Fibroblast of lung (primary cell): ENCODE data around the gene SCMH1. TPM values are rescaled to one million over a fixed set of nuclear protein-coding genes. Genes with fewer than 3 reads are reported as not detected.

Experiments used
- DNase-seq, 2 donors: peaks; one replicate each; pipeline versions ENCODE4 v3.0.0 to v3.0.0-alpha.2; 2010; ENCODE audit warnings: low read depth in 2 of 2
- H2AFZ ChIP-seq: 2 replicates; pipeline ENCODE4 v1.5.1; 2012; ENCODE audit warnings: low read length, control low read depth, inconsistent platforms
- H3K27ac ChIP-seq: 2 replicates; pipeline ENCODE4 v1.5.1; 2011; ENCODE audit warnings: low read length, control low read depth; ENCODE audit not compliant: insufficient read depth
- H3K27me3 ChIP-seq: 2 replicates; pipeline ENCODE4 v1.5.1; 2011; ENCODE audit warnings: mild to moderate bottlenecking, low read length; ENCODE audit not compliant: control insufficient read depth, insufficient read depth
- H3K36me3 ChIP-seq: 2 replicates; pipeline ENCODE4 v1.5.1; 2011; ENCODE audit warnings: low read length; ENCODE audit not compliant: control insufficient read depth, insufficient read depth
- H3K4me1 ChIP-seq: 2 replicates; pipeline ENCODE4 v1.5.1; 2011; ENCODE audit warnings: low read length; ENCODE audit not compliant: control insufficient read depth, insufficient read depth; ENCODE audit errors: extremely low read depth
- H3K4me2 ChIP-seq: 2 replicates; pipeline ENCODE4 v1.5.1; 2011; ENCODE audit warnings: low read length, control low read depth; ENCODE audit not compliant: insufficient read depth; ENCODE audit errors: extremely low read depth
- H3K4me3 ChIP-seq, 4 experiments: fragments of 200-600 bp in 1 of 4; sonication (generic) in 1 of 4; replicated peaks in 1 of 4; 2 replicates each; pipeline ENCODE4 v1.5.1; 2011 to 2016; ENCODE audit warnings: low read length in 4 of 4, low read depth in 3 of 4, mild to moderate bottlenecking in 3 of 4, control low read depth in 2 of 4, inconsistent platforms in 1 of 4, mixed read lengths in 1 of 4; ENCODE audit not compliant: insufficient read depth in 1 of 4; ENCODE audit errors: control extremely low read depth in 1 of 4
- H3K79me2 ChIP-seq: 2 replicates; pipeline ENCODE4 v1.5.1; 2012; ENCODE audit warnings: mild to moderate bottlenecking, low read length, inconsistent platforms; ENCODE audit not compliant: control insufficient read depth, insufficient read depth
- H3K9ac ChIP-seq: 2 replicates; pipeline ENCODE4 v1.5.1; 2011; ENCODE audit warnings: mild to moderate bottlenecking, low read length, control low read depth; ENCODE audit not compliant: insufficient read depth
- H3K9me3 ChIP-seq: 2 replicates; pipeline ENCODE4 v1.5.1; 2012; ENCODE audit warnings: low read depth, low read length; ENCODE audit not compliant: control insufficient read depth, insufficient read depth
- H4K20me1 ChIP-seq: 2 replicates; pipeline ENCODE4 v1.5.1; 2011; ENCODE audit warnings: low read length; ENCODE audit not compliant: control insufficient read depth, insufficient read depth; ENCODE audit errors: extremely low read depth
- CTCF ChIP-seq, 2 donors: IDR thresholded peaks in 1 of 2; conservative IDR thresholded peaks in 1 of 2; 1 replicate in 1 of 2; 2 replicates in 1 of 2; pipeline ENCODE4 v1.5.1; 2011 to 2012; ENCODE audit warnings: low read length in 2 of 2, control low read depth in 1 of 2, inconsistent platforms in 1 of 2, low read depth in 1 of 2, mild to moderate bottlenecking in 1 of 2
- EZH2 ChIP-seq: IDR thresholded peaks from 2 replicates; pipeline ENCODE4 v1.5.1; 2012; ENCODE audit warnings: low read length, control low read depth, mild to moderate bottlenecking; ENCODE audit errors: missing control alignments
- polyA plus RNA-seq, 2 donors: library from polyadenylated mRNA; depleted of rRNA in 1 of 2; stranded (reverse) in 1 of 2; unstranded in 1 of 2; fragments of >200 nt; gene quantifications; 2 replicates each; pipeline ENCODE4 v1.2.1, GENCODE V29; 2011 to 2012; ENCODE audit warnings: missing spikeins in 1 of 2
- total RNA-seq: library from RNA; depleted of rRNA; stranded (reverse); fragments of >200 nt; gene quantifications from 2 replicates; pipeline ENCODE4 v1.2.1, GENCODE V29; 2014

Gene SCMH1
- total and polyA plus RNA-seq, 2 donors (not counting 1 experiment from before 2014, with no cell fraction given): 20.8 to 24.8 TPM

- Histone ChIP-seq H3K27me3 (no peaks in the 10 kb centered on the region), H3K27ac (no peak overlapping the region)
Observed at GRCh38 chr1:41171266-41171874, 70.7 kb downstream of the SCMH1 start.

DNA sequence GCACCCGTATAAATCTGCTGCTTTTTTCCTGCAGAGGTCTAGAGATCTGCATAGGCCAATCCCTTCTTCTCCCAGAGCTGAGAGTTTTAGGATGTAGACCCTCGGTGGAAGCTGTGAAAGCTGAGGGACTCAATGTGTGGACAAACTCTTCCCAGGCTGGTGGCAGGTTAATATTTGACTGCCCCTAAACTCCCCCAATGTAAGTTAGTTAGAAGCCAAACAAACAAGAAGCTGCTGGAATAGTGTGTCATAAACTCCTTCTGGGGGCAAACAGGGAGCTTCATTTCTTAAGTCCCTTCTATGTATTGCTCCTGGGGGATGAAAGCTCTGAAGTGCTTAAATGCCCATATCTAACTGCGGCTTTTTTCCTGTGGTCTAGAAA is 72.3 kb downstream of the SCMH1 start:
- Histone ChIP-seq H2AFZ (no peak overlapping the region), H3K36me3 (no peaks in the 10 kb centered on the region), H3K27me3 (no peaks in the 10 kb centered on the region), H3K4me3 (no peak overlapping the region), H4K20me1 (no peaks in the 10 kb centered on the region), H3K4me1 (no peaks in the 10 kb centered on the region), H3K79me2 (no peaks in the 10 kb centered on the region), H3K9ac (no peak overlapping the region), H3K27ac (no peak overlapping the region), H3K4me2 (no peak overlapping the region), H3K9me3 (no peaks in the 10 kb centered on the region)
- TF ChIP-seq CTCF (conservative IDR thresholded peaks at IDR 0.05 in 1 of 2, IDR thresholded peaks at IDR 0.05 in 1 of 2; ENCODE audit: low read depth in 1 of 2, low read length in 2 of 2) (no peak), EZH2 (no peak)
- no peak for DNase-seq

More at GRCh38 chr1:41171266-41171874, 70.7 kb downstream of the SCMH1 start:
- Histone ChIP-seq H3K4me3 (no peak overlapping the region), H2AFZ (no peak overlapping the region), H3K4me2 (no peak overlapping the region), H3K36me3 (no peaks in the 10 kb centered on the region), H3K9me3 (no peaks in the 10 kb centered on the region), H4K20me1 (no peaks in the 10 kb centered on the region), H3K79me2 (no peaks in the 10 kb centered on the region), H3K4me1 (no peaks in the 10 kb centered on the region), H3K9ac (no peak overlapping the region)
- TF ChIP-seq EZH2 (no peak), CTCF (conservative IDR thresholded peaks at IDR 0.05 in 1 of 2, IDR thresholded peaks at IDR 0.05 in 1 of 2; ENCODE audit: low read depth in 1 of 2, low read length in 2 of 2) (no peak)
- no peak for DNase-seq

DNA sequence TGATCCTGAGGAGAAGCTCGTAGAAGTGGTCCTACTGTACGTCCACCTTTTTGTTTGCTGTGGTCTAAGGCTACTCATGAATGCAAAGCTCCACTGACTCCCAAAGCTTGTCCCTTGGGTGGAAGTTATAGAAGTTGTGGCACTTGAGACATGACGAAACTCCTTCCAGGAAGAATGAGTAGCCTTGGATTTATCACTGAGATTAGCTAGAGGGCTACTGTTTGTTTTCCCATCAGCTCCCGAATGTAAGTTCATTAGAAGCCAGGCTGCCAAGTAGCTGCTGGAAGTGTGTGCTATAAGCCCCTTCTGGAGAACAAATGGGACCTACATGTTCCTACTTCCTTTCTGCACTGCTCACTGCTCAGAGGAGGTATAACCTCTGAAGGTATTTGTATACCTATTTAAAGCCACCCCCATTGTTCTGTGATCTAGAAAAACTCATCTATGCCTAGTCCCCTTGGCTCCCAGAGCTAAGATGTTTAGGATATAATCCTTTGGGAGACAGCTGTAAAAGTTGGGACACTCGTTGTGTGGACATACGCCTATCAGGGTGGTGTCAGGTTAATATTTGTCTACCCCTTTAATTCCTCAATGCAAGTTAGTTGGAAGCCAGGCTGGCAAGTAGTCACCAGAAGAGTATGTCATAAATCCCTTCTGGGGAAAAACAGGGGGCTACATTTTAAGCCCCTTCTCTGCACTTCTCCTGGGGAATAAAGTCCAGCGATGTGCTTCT is 72.9 kb downstream of the SCMH1 start:
- Histone ChIP-seq H3K79me2 (no peaks in the 10 kb centered on the region), H3K4me1 (no peaks in the 10 kb centered on the region), H3K27me3 (no peaks in the 10 kb centered on the region), H3K9me3 (no peaks in the 10 kb centered on the region), H2AFZ (no peak overlapping the region), H3K4me2 (no peak overlapping the region), H3K4me3 (no peak overlapping the region), H3K27ac (no peak overlapping the region), H3K9ac (no peak overlapping the region), H3K36me3 (no peaks in the 10 kb centered on the region), H4K20me1 (no peaks in the 10 kb centered on the region)
- no peak for TF ChIP-seq EZH2
- no peak for TF ChIP-seq CTCF (conservative IDR thresholded peaks at IDR 0.05 in 1 of 2, IDR thresholded peaks at IDR 0.05 in 1 of 2; ENCODE audit: low read depth in 1 of 2, low read length in 2 of 2)
- no peak for DNase-seq
